HCT116 (cell line): ENCODE measurements around the gene CFAP54. TPM values are rescaled to one million over a fixed set of nuclear protein-coding genes. Genes with fewer than 3 reads are reported as not detected.

ENCODE experiments used
- ATAC-seq: fragments of 200-7000 bp; cut with Tn5 transposase; 2 replicates; pipeline ENCODE4 v1.9.1; 2020; ENCODE audit warnings: mild to moderate bottlenecking, moderate library complexity
- Bru-seq: library from RNA; stranded (reverse); fragments of 400-500 nt; gene quantifications from one replicate; lab custom pipeline; 2021; lab: Mats Ljungman, UMichigan
- BruChase-seq, 2 experiments: library from RNA; stranded (reverse); fragments of 400-500 nt; gene quantifications; one replicate each; lab custom pipeline; 2021; lab: Mats Ljungman, UMichigan
- BruUV-seq: library from RNA; stranded (reverse); fragments of 400-500 nt; replicated peaks from 2 replicates; lab custom pipeline; 2021; lab: Mats Ljungman, UMichigan
- CTCF ChIA-PET: fragments of 300-600 bp; sonication (Branson Sonifier 250); formaldehyde crosslinking; loops from one replicate; lab custom pipeline; 2021; ENCODE audit warnings: antibody characterized with exemption; lab: Charles Lee
- POLR2A ChIA-PET: fragments of 300-600, 350-600 bp; sonication (Branson Sonifier 250); formaldehyde crosslinking; loops from one replicate; lab custom pipeline; 2021; ENCODE audit warnings: antibody characterized with exemption; lab: Charles Lee
- RAD21 ChIA-PET, 2 experiments: fragments of 300-600 bp; sonication (Branson Sonifier 250); formaldehyde crosslinking; loops; one replicate each; lab custom pipeline; 2023; ENCODE audit warnings: low total read pairs in 2 of 2; ENCODE audit not compliant: uncharacterized antibody in 2 of 2, unreplicated experiment in 2 of 2, low non-redundant PET in 1 of 2; lab: Charles Lee
- DNase-seq: peaks from one replicate; pipeline ENCODE4 v3.0.0-alpha.2; 2010; ENCODE audit warnings: low read depth, low spot score
- H2AFZ ChIP-seq: fragments of 200-600 bp; shearing (Covaris generic), sonication (generic); 2 replicates; pipeline ENCODE4 v1.6.1; 2017; ENCODE audit warnings: low read depth, mixed run types, mixed read lengths, antibody characterized with exemption, low read length; ENCODE audit not compliant: poor library complexity, severe bottlenecking
- H3K27ac ChIP-seq: 2 replicates; pipeline ENCODE4 v1.5.1; 2012; ENCODE audit warnings: low read depth, low read length
- H3K27me3 ChIP-seq: fragments of 200-600 bp; sonication (generic); 2 replicates; pipeline ENCODE4 v1.6.1; 2016; ENCODE audit warnings: mixed run types, low read length, mixed read lengths; ENCODE audit not compliant: insufficient read depth
- H3K36me3 ChIP-seq, 2 experiments: fragments of 200-500 bp in 1 of 2; fragments of 200-600 bp in 1 of 2; sonication (Bioruptor generic) in 1 of 2; sonication (generic) in 1 of 2; 2 replicates each; pipeline versions ENCODE4 v1.5.1 to v1.6.1; 2014 to 2016; ENCODE audit warnings: low read length in 2 of 2, inconsistent platforms in 1 of 2, mixed read lengths in 1 of 2, mixed run types in 1 of 2; ENCODE audit not compliant: insufficient read depth in 2 of 2, control insufficient read depth in 1 of 2
- H3K4me1 ChIP-seq, 2 experiments: fragments of 200-600 bp in 1 of 2; sonication (generic) in 1 of 2; 2 replicates each; pipeline versions ENCODE4 v1.5.1 to v1.6.1; 2012 to 2017; ENCODE audit warnings: low read length in 2 of 2, inconsistent platforms in 1 of 2, mild to moderate bottlenecking in 1 of 2, mixed read lengths in 1 of 2, mixed run types in 1 of 2, moderate library complexity in 1 of 2; ENCODE audit not compliant: insufficient read depth in 2 of 2, control insufficient read depth in 1 of 2
- H3K4me2 ChIP-seq: fragments of 200-600 bp; sonication (generic); 2 replicates; pipeline ENCODE4 v1.6.1; 2017; ENCODE audit warnings: mixed run types, low read length, mixed read lengths
- H3K4me3 ChIP-seq, 2 experiments: fragments of 200-600 bp in 1 of 2; sonication (generic) in 1 of 2; replicated peaks in 1 of 2; 2 replicates each; pipeline ENCODE4 v1.5.1; 2011 to 2016; ENCODE audit warnings: low read length in 2 of 2, control low read depth in 1 of 2, low read depth in 1 of 2, mild to moderate bottlenecking in 1 of 2, mixed read lengths in 1 of 2, mixed run types in 1 of 2
- H3K79me2 ChIP-seq: fragments of 200-600 bp; sonication (generic); 2 replicates; pipeline ENCODE4 v1.6.1; 2017; ENCODE audit warnings: mild to moderate bottlenecking, mixed run types, low read length, moderate library complexity, mixed read lengths; ENCODE audit not compliant: insufficient read depth
- H3K9ac ChIP-seq: fragments of 200-600 bp; sonication (generic); 2 replicates; pipeline ENCODE4 v1.6.1; 2016; ENCODE audit warnings: low read length, mixed read lengths
- H3K9me2 ChIP-seq: fragments of 200-600 bp; sonication (generic), shearing (Covaris generic); 2 replicates; pipeline ENCODE4 v1.6.1; 2017; ENCODE audit warnings: mixed run types, mild to moderate bottlenecking, moderate library complexity; ENCODE audit not compliant: insufficient read depth
- H3K9me3 ChIP-seq, 2 experiments: fragments of 200-500 bp in 1 of 2; fragments of 200-600 bp in 1 of 2; sonication (Bioruptor generic) in 1 of 2; sonication (generic) in 1 of 2; 2 replicates each; pipeline ENCODE4 v1.6.1; 2014 to 2017; ENCODE audit warnings: low read length in 2 of 2, mixed read lengths in 2 of 2, inconsistent platforms in 1 of 2, low read depth in 1 of 2, mild to moderate bottlenecking in 1 of 2, mixed run types in 1 of 2, moderate library complexity in 1 of 2; ENCODE audit not compliant: control insufficient read depth in 1 of 2, insufficient read depth in 1 of 2
- H4K20me1 ChIP-seq: fragments of 200-600 bp; sonication (generic), shearing (Covaris generic); 2 replicates; pipeline ENCODE4 v1.6.1; 2017; ENCODE audit warnings: mixed run types, mild to moderate bottlenecking, moderate library complexity; ENCODE audit not compliant: insufficient read depth
- ATF3 ChIP-seq: IDR thresholded peaks from 2 replicates; pipeline ENCODE4 v1.6.1; 2012
- CTCF ChIP-seq, 3 experiments: fragments of 200-600 bp in 1 of 3; sonication (generic) in 1 of 3; IDR thresholded peaks in 2 of 3; conservative IDR thresholded peaks in 1 of 3; 2 replicates each; pipeline ENCODE4 v1.5.1; 2012 to 2017; ENCODE audit warnings: low read depth in 2 of 3, low read length in 2 of 3, antibody characterized with exemption in 1 of 3, borderline replicate concordance in 1 of 3, control low read depth in 1 of 3, mild to moderate bottlenecking in 1 of 3, mixed read lengths in 1 of 3, mixed run types in 1 of 3, moderate library complexity in 1 of 3; ENCODE audit not compliant: insufficient read depth in 1 of 3
- POLR2A ChIP-seq: IDR thresholded peaks from 2 replicates; pipeline ENCODE4 v1.7.0; 2011; ENCODE audit warnings: borderline replicate concordance; ENCODE audit not compliant: insufficient read depth, insufficient read length; ENCODE audit errors: extremely low read depth
- RAD21 ChIP-seq: IDR thresholded peaks from 2 replicates; pipeline ENCODE4 v1.6.1; 2012; ENCODE audit warnings: low read depth, mild to moderate bottlenecking
- SRF ChIP-seq: IDR thresholded peaks from 2 replicates; pipeline ENCODE4 v1.6.1; 2012; ENCODE audit warnings: low read depth
- YY1 ChIP-seq: IDR thresholded peaks from 2 replicates; pipeline ENCODE4 v1.6.1; 2011; ENCODE audit warnings: low read length, low read depth, moderate library complexity, mild to moderate bottlenecking; ENCODE audit not compliant: insufficient replicate concordance; ENCODE audit errors: extremely low read depth
- intact Hi-C: fragments of 100-400 bp; cut with micrococcal nuclease; formaldehyde crosslinking; loops from 2 replicates; pipeline ENCODE4 v1.10.0; 2022
- long read RNA-seq: library from polyadenylated mRNA; unstranded; transcript quantifications from one replicate; pipeline ENCODE4 v2.0.0, GENCODE V29; 2021; ENCODE audit not compliant: unreplicated experiment
- polyA plus RNA-seq: library from polyadenylated mRNA; unstranded; fragments of >200 nt; gene quantifications from 2 replicates; pipeline ENCODE4 v1.2.1, GENCODE V29; 2012; ENCODE audit warnings: missing spikeins
- total RNA-seq: library from RNA; stranded (reverse); gene quantifications from one replicate; pipeline ENCODE4 v1.2.1, GENCODE V29; 2021; ENCODE audit not compliant: unreplicated experiment

CFAP54 gene
- 0.25 TPM for total RNA-seq
- 0.03 and 0.06 TPM in 2 replicates for polyA plus RNA-seq
- percentile 14 among the genes with signal in this experiment for Bru-seq, nascent RNA
- BruChase-seq, experiment 1, labeled RNA remaining after a 6-hour chase: percentile 6 among the genes with signal in this experiment
- BruChase-seq, experiment 2, labeled RNA remaining after a 2-hour chase: percentile 12 among the genes with signal in this experiment
- long read RNA-seq: 0 reads

GRCh38 chr12:96489392-96490056 lies at the start of gene CFAP54:
Gene CFAP54, plus strand, starts transcription at chr12:96489577. Its CDS starts 33 bp downstream, at chr12:96489610.
- no TSS peak for BruUV-seq

More at GRCh38 chr12:96489392-96490056, at the start of gene CFAP54:
- ChIA-PET POLR2A (no interaction called here), RAD21 (no interaction called here), CTCF (interaction anchor here (1.0 to 2.0 kb wide), 3 partner anchors 9 to 27 kb away, joined by 3 to 11 read pairs (median 3); no protein-coding TSS in a partner anchor)
- TF ChIP-seq YY1 (peak; percentile 90), CTCF (IDR thresholded peaks at IDR 0.05 in 2 of 3, conservative IDR thresholded peaks at IDR 0.05 in 1 of 3; ENCODE audit: borderline replicate concordance in 1 of 3, insufficient read depth in 1 of 3, low read depth in 2 of 3, low read length in 2 of 3) (peak; percentile 50 to 84 (median 84)), RAD21 (peak; percentile 75), ATF3 (no peak), POLR2A (no peak), SRF (no peak)
- H3K9me2 ChIP-seq: no peaks in the 10 kb centered on the region
- H3K79me2 ChIP-seq: no peaks in the 10 kb centered on the region
- intact Hi-C loops: no loop called here
- peak within 1 kb of the TSS; percentile 72 for H3K4me2 ChIP-seq
- H3K4me1 ChIP-seq: peaks cover 0 to 18% of the 10 kb centered on the region in 2 experiments; a peak in 2 of 4 replicates
- no peaks in the 10 kb centered on the region for H3K27me3 ChIP-seq
- H3K36me3 ChIP-seq: no peaks in the 10 kb centered on the region
- peak within 1 kb of the TSS; percentile 71 for H2AFZ ChIP-seq
- no peaks in the 10 kb centered on the region for H4K20me1 ChIP-seq
- DNase-seq: peak; percentile 75
- H3K4me3 ChIP-seq: peak within 1 kb of the TSS; percentile 27 to 38
- no peaks in the 10 kb centered on the region for H3K9me3 ChIP-seq
- peak; percentile 96 for ATAC-seq
- H3K9ac ChIP-seq: 0 out of 2 replicates have a peak within 1 kb of the TSS, but pooled peaks have one; percentile 23
- no peak within 1 kb of the TSS for H3K27ac ChIP-seq
